Breast epithelium (tissue), 4 donors: ENCODE results near the gene CERS3. TPM values are rescaled to one million over a fixed set of nuclear protein-coding genes. Genes with fewer than 3 reads are reported as not detected.
A peak's percentile ranks its signal among the peaks of the same experiment; 100 is the strongest.

Experiments used
- DNase-seq, 2 donors: peaks; one replicate each; pipeline ENCODE4 v3.0.0-alpha.2; 2019; ENCODE audit warnings: low spot score in 2 of 2
- H3K27ac ChIP-seq, 2 donors: fragments of 200-600 bp; sonication (generic) in 1 of 2; one replicate each; pipeline ENCODE4 v1.5.1; 2016 to 2019; ENCODE audit warnings: mild to moderate bottlenecking in 1 of 2
- H3K27me3 ChIP-seq, 2 donors: fragments of 200-600 bp; sonication (generic) in 1 of 2; one replicate each; pipeline versions ENCODE4 v1.5.1 to v1.6.0; 2017 to 2019; ENCODE audit warnings: control low read depth in 1 of 2, mild to moderate bottlenecking in 1 of 2
- H3K36me3 ChIP-seq: fragments of 200-600 bp; one replicate; pipeline ENCODE4 v1.5.1; 2019
- H3K4me1 ChIP-seq, 2 donors: fragments of 200-600 bp; sonication (generic); one replicate each; pipeline ENCODE4 v1.5.1; 2016 to 2019; ENCODE audit warnings: control low read depth in 1 of 2
- H3K4me3 ChIP-seq, 3 donors: fragments of 200-600 bp; sonication (generic); 1 replicate in 2 of 3; 2 replicates in 1 of 3; pipeline ENCODE4 v1.5.1; 2016 to 2019; ENCODE audit warnings: mild to moderate bottlenecking in 3 of 3, moderate library complexity in 2 of 3
- H3K9me3 ChIP-seq, 2 donors: fragments of 200-600 bp; sonication (generic) in 1 of 2; one replicate each; pipeline ENCODE4 v1.5.1; 2016 to 2019; ENCODE audit warnings: control low read depth in 1 of 2
- CTCF ChIP-seq, 3 donors: fragments of 450-650 bp; IDR thresholded peaks; one replicate each; pipeline ENCODE4 v1.5.1; 2016 to 2017; ENCODE audit warnings: antibody characterized with exemption in 3 of 3, mild to moderate bottlenecking in 3 of 3, moderate library complexity in 3 of 3
- POLR2A ChIP-seq: fragments of 450-650 bp; IDR thresholded peaks from one replicate; pipeline ENCODE4 v1.6.1; 2016; ENCODE audit warnings: antibody characterized with exemption, mild to moderate bottlenecking, moderate library complexity
- POLR2AphosphoS5 ChIP-seq, 3 donors: sonication (generic); formaldehyde crosslinking; IDR thresholded peaks; one replicate each; pipeline ENCODE4 v1.6.1; 2017; ENCODE audit warnings: antibody characterized with exemption in 3 of 3
- intact Hi-C: fragments of 100-400 bp; cut with DNase I; formaldehyde crosslinking; loops from one replicate; pipeline ENCODE4 v1.15.1; 2023; ENCODE audit warnings: low total_unique reads
- total RNA-seq, 3 donors: library from RNA; depleted of rRNA; stranded (reverse); fragments of >200 nt; gene quantifications; one replicate each; pipeline ENCODE4 v1.1.0, GENCODE V29; 2016

The CERS3 gene
- total RNA-seq, 3 donors from 2014 or later = under 0.01 to 3.7 TPM; not detected in 1

- no peak for DNase-seq
- Histone ChIP-seq H3K4me1 (no peaks in the 10 kb centered on the region), H3K27ac (peak overlapping the region; percentile 64 to 73), H3K27me3 (peaks cover 0 to 5% of the 10 kb centered on the region in 2 donors), H3K36me3 (no peaks in the 10 kb centered on the region), H3K9me3 (peaks cover 0 to 13% of the 10 kb centered on the region in 2 donors), H3K4me3 (peak overlapping the region; percentile 57 to 75 (median 58))
- TF ChIP-seq POLR2A = no peak
- TF ChIP-seq POLR2AphosphoS5 (IDR thresholded peaks at IDR 0.05) = no peak
- TF ChIP-seq CTCF (IDR thresholded peaks at IDR 0.05) = no peak
- intact Hi-C loops = no loop called here
These were observed 155.4 kb downstream of the CERS3 start for GRCh38 chr15:100373120-100373896.

- H3K36me3 ChIP-seq = no peaks in the 10 kb centered on the region
- H3K4me3 ChIP-seq = peak overlapping the region; percentile 57 to 75 (median 58)
- no peak for DNase-seq
- peak overlapping the region; percentile 64 to 73 for H3K27ac ChIP-seq
- no peaks in the 10 kb centered on the region for H3K4me1 ChIP-seq
- H3K9me3 ChIP-seq = peaks cover 0 to 13% of the 10 kb centered on the region in 2 donors
- H3K27me3 ChIP-seq = peaks cover 0 to 5% of the 10 kb centered on the region in 2 donors
- TF ChIP-seq CTCF (IDR thresholded peaks at IDR 0.05) = no peak
- no peak for TF ChIP-seq POLR2A
- no peak for TF ChIP-seq POLR2AphosphoS5 (IDR thresholded peaks at IDR 0.05)
- intact Hi-C loops = no loop called here
These were observed 156.0 kb downstream of the CERS3 start for GRCh38 chr15:100372739-100373119.

GRCh38 chr15:100355342-100355741 lies 173.4 kb downstream of the CERS3 start:
- Histone ChIP-seq H3K36me3 (no peaks in the 10 kb centered on the region), H3K9me3 (no peaks in the 10 kb centered on the region), H3K4me1 (no peaks in the 10 kb centered on the region), H3K4me3 (no peak overlapping the region), H3K27ac (no peak overlapping the region), H3K27me3 (no peaks in the 10 kb centered on the region)
- no peak for DNase-seq
- TF ChIP-seq POLR2A = no peak
- intact Hi-C loops = no loop called here

GRCh38 chr15:100353449-100353848 lies 175.3 kb downstream of the CERS3 start:
- H3K9me3 ChIP-seq = no peaks in the 10 kb centered on the region
- no peak overlapping the region for H3K27ac ChIP-seq
- TF ChIP-seq POLR2AphosphoS5 (IDR thresholded peaks at IDR 0.05) (no peak), POLR2A (no peak), CTCF (IDR thresholded peaks at IDR 0.05) (no peak)
- no peaks in the 10 kb centered on the region for H3K27me3 ChIP-seq
- no peaks in the 10 kb centered on the region for H3K36me3 ChIP-seq
- no peaks in the 10 kb centered on the region for H3K4me1 ChIP-seq
- intact Hi-C loops = no loop called here
- no peak overlapping the region for H3K4me3 ChIP-seq
- no peak for DNase-seq

- Histone ChIP-seq H3K27ac (peak overlapping the region; percentile 96 to 99), H3K36me3 (no peaks in the 10 kb centered on the region), H3K4me1 (no peaks in the 10 kb centered on the region), H3K27me3 (no peaks in the 10 kb centered on the region), H3K9me3 (no peaks in the 10 kb centered on the region), H3K4me3 (peak overlapping the region; percentile 72 to 81 (median 74))
- TF ChIP-seq POLR2AphosphoS5 (IDR thresholded peaks at IDR 0.05) (peak in 1 of 3 donors; percentile 28), CTCF (IDR thresholded peaks at IDR 0.05) (no peak), POLR2A (no peak)
- intact Hi-C loops = no loop called here
- no peak for DNase-seq
These were observed 178.1 kb downstream of the CERS3 start for GRCh38 chr15:100350434-100351226.

Other genes starting within 250 kb of the CERS3 start
- gene ADAMTS17, start 187.0 kb downstream of the CERS3 start, total RNA-seq = 1 to 10 TPM; 5.1 to 8.0 (median 5.9) TPM
- 10 to 100 TPM; 16.3 to 70.4 (median 31.5) TPM for gene LINS1, start 73.2 kb upstream of the CERS3 start, total RNA-seq
- gene ASB7, start 73.6 kb upstream of the CERS3 start, total RNA-seq = 10 to 100 TPM; 10.7 to 17.1 (median 12.1) TPM